Activated T-helper 9 cell treated with anti-CD3 and anti-CD28 coated beads, Interleukin-2, amount 50 U/mL, for 16 hours (primary cell): ENCODE results near the gene ERG.

Source experiments
- DNase-seq: peaks from one replicate; pipeline ENCODE4 v3.0.0-alpha.2; 2020; ENCODE audit warnings: low read depth

The ERG gene

GRCh38 chr21:38498057-38498833 lies at the start of gene ERG:
ERG (minus strand) TSS chr21:38498477; CDS start chr21:38498380, 97 bp downstream.
- no peak for DNase-seq

- DNase-seq, result no peak
Measured at GRCh38 chr21:38544661-38545060, 46.4 kb upstream of the ERG start.

GRCh38 chr21:38542263-38542662 lies 44.0 kb upstream of the ERG start:
- no peak for DNase-seq

- no peak for DNase-seq
Measured at GRCh38 chr21:38538353-38538752, 40.1 kb upstream of the ERG start.

- DNase-seq, result no peak
Measured at GRCh38 chr21:38534591-38534990, 36.3 kb upstream of the ERG start.

GRCh38 chr21:38533887-38534286 lies 35.6 kb upstream of the ERG start:
- no peak for DNase-seq

- DNase-seq, result no peak
Measured at GRCh38 chr21:38531591-38531990, 33.3 kb upstream of the ERG start.

GRCh38 chr21:38531039-38531541 lies 32.8 kb upstream of the ERG start:
- DNase-seq, result no peak

- no peak for DNase-seq
Measured at GRCh38 chr21:38527737-38528136, 29.5 kb upstream of the ERG start.

- no peak for DNase-seq
Measured at GRCh38 chr21:38525454-38525853, 27.2 kb upstream of the ERG start.

GRCh38 chr21:38524168-38525153 lies 26.2 kb upstream of the ERG start:
- no peak for DNase-seq

GRCh38 chr21:38520511-38520910 lies 22.2 kb upstream of the ERG start:
- no peak for DNase-seq

GRCh38 chr21:38511662-38512243 lies 13.5 kb upstream of the ERG start:
- DNase-seq, result no peak

GRCh38 chr21:38511198-38511597 lies 12.9 kb upstream of the ERG start:
- no peak for DNase-seq

- DNase-seq, result no peak
Measured at GRCh38 chr21:38507374-38507942, 9.2 kb upstream of the ERG start.

- no peak for DNase-seq
Measured at GRCh38 chr21:38506661-38507281, 8.5 kb upstream of the ERG start.

- no peak for DNase-seq
Measured at GRCh38 chr21:38505654-38506523, 7.6 kb upstream of the ERG start.

GRCh38 chr21:38504066-38504465 lies 5.8 kb upstream of the ERG start:
- no peak for DNase-seq

GRCh38 chr21:38503583-38503982 lies 5.3 kb upstream of the ERG start:
- DNase-seq, result no peak

GRCh38 chr21:38500073-38500472 lies 1.8 kb upstream of the ERG start:
- DNase-seq, result no peak

GRCh38 chr21:38499296-38499695 lies 1.0 kb upstream of the ERG start:
- no peak for DNase-seq
